AG09319 (cell line): Measurements from ENCODE around the gene PCTP.
A peak's percentile ranks its signal among the peaks of the same experiment; 100 is the strongest.

Experiments used
- DNase-seq: peaks from one replicate; pipeline ENCODE4 v3.0.0-alpha.2; 2010; ENCODE audit warnings: low read depth; ENCODE audit errors: extremely low read depth
- CTCF ChIP-seq: IDR thresholded peaks from 2 replicates; pipeline ENCODE4 v1.5.1; 2011; ENCODE audit warnings: low read depth, mild to moderate bottlenecking, inconsistent platforms, low read length, moderate library complexity

PCTP gene

GRCh38 chr17:55750750-55751657 lies at the start of gene PCTP:
Gene PCTP, plus strand, starts transcription at chr17:55751051. Its CDS starts 53 bp downstream, at chr17:55751104.
- TF ChIP-seq CTCF: peak; percentile 43
- DNase-seq: peak; percentile 82

GRCh38 chr17:55702150-55702549 lies 48.7 kb upstream of the PCTP start:
- DNase-seq: no peak
- no peak for TF ChIP-seq CTCF

DNA sequence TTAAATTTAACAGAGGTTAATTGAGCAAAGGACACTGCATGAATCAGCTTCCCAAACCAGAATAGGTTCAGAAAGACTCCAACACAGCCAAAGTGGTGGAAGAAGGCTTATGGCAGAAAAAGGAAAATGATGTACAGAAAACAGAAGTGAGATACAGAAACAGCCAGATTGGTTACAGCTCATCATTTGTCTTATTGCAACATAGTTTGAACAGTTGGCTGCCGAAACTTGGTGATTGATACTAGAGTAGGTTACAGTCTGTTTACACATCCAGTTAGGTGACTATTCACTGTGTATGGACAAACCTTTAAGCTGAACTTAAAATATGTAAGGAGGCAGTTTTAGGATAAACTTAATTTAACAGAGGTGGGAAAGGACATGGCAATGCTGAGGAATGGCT lies 46.5 kb upstream of the PCTP start:
- DNase-seq: no peak
- TF ChIP-seq CTCF: no peak

DNA sequence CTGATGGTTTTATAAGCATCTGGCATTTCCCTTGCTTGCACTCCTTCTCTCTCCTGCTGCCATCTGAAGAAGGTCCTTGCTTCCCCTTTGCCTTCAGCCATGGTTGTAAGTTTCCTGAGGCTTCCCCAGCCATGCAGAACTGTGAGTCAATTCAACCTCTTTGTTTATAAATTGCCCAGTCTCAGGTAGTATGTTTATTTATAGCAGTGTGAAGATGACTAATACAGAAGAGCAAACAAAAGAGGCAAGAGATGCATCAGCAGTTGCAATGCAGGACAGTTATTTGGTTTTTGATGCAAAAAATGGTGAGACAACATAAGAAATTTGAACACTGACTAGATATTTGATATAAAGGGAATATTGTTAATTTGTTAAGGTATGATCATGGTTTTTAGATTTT lies 45.0 kb upstream of the PCTP start:
- no peak for TF ChIP-seq CTCF
- DNase-seq: no peak

DNA sequence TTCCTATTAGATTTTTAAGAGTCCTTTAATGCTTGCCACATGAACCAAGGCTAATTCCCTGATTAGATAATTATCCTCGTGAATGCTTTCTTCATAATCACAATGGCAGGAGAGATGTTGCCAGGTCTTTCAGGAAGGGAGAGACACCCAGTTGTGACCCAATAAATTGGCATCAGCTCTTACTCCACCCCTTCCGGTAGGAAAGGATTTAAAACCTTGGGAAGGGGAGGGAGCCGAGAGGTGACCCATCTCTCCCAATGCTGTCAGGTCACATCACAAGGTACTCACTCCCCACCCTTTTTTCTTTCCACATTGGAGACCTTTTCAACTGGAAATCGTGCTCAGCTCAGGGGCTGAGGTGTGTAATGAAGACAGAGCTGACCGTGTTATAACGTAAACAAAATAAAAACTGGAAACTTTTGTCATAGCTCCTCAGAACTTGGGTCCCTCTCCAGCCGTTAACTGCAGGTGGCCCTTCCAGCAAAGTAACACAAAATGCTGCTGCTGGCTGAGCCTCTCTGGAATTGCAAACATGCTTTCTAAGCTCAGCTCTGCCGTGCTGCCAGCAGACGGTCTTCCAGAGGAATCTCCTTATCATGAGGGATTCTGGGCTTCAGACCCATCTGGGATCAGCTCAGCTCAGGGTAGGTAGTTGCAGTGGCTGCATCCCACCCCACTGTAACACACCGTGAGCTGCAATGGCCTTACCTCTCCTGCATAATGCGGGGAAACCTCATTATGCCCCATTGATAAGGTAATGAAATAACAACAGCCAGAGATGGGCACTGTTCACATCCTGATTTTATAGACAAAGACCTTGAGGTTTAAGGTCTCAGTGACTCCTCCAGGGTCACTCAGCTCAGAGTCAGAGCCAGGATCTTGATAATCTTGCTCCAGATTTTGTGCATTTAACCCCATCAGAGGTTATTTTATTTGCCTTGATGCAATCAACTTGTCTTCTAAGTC lies 43.8 kb upstream of the PCTP start:
- no peak for TF ChIP-seq CTCF
- DNase-seq: no peak

GRCh38 chr17:55708175-55708974 lies 42.5 kb upstream of the PCTP start:
- DNase-seq: no peak
- TF ChIP-seq CTCF: no peak
